KMS-11 (cell line): ENCODE results near the gene ABCC4.

Experiments
- H2AFZ ChIP-seq: fragments of 200-600 bp; sonication (generic); 2 replicates; pipeline ENCODE4 v1.6.1; 2016; ENCODE audit warnings: antibody characterized with exemption, mixed run types, low read depth
- H3K27ac ChIP-seq: fragments of 200-600 bp; sonication (generic); 2 replicates; pipeline ENCODE4 v1.6.1; 2016; ENCODE audit warnings: mild to moderate bottlenecking, mixed run types
- H3K27me3 ChIP-seq: fragments of 200-600 bp; sonication (generic); 2 replicates; pipeline ENCODE4 v1.6.1; 2017; ENCODE audit warnings: mild to moderate bottlenecking, low read depth, mixed run types, moderate library complexity; ENCODE audit not compliant: insufficient read depth
- H3K36me3 ChIP-seq: fragments of 200-600 bp; sonication (generic); 2 replicates; pipeline ENCODE4 v1.6.1; 2017; ENCODE audit warnings: mild to moderate bottlenecking, mixed run types; ENCODE audit not compliant: insufficient read depth
- H3K4me1 ChIP-seq: fragments of 200-600 bp; sonication (generic); 2 replicates; pipeline ENCODE4 v1.6.1; 2016; ENCODE audit warnings: mild to moderate bottlenecking, low read depth, mixed run types; ENCODE audit not compliant: poor library complexity, severe bottlenecking
- H3K4me2 ChIP-seq: fragments of 200-600 bp; sonication (generic); 2 replicates; pipeline ENCODE4 v1.7.0; 2016; ENCODE audit warnings: mild to moderate bottlenecking, mixed run types
- H3K4me3 ChIP-seq: fragments of 200-600 bp; sonication (generic); IDR thresholded peaks from 2 replicates; pipeline ENCODE4 v1.6.1; 2017; ENCODE audit warnings: low read depth, low read length, mixed read lengths; ENCODE audit not compliant: insufficient read depth
- H3K79me2 ChIP-seq: fragments of 200-600 bp; sonication (generic); 2 replicates; pipeline ENCODE4 v1.6.1; 2016; ENCODE audit warnings: low read depth, mixed run types; ENCODE audit not compliant: insufficient read depth
- H3K9ac ChIP-seq: fragments of 200-600 bp; sonication (generic); 2 replicates; pipeline ENCODE4 v1.6.1; 2016; ENCODE audit warnings: mild to moderate bottlenecking, mixed run types
- H4K20me1 ChIP-seq: fragments of 200-600 bp; sonication (generic); 2 replicates; pipeline ENCODE4 v1.6.1; 2016; ENCODE audit warnings: mild to moderate bottlenecking, mixed run types; ENCODE audit not compliant: insufficient read depth
- TF ChIP-seq, protein P1 (sequence below): fragments of 200-600 bp; sonication (generic); conservative IDR thresholded peaks from 2 replicates; pipeline ENCODE4 v1.6.1; 2017; ENCODE audit warnings: low read depth, mild to moderate bottlenecking, antibody characterized with exemption, low read length, moderate library complexity, mixed read lengths

Gene ABCC4

DNA sequence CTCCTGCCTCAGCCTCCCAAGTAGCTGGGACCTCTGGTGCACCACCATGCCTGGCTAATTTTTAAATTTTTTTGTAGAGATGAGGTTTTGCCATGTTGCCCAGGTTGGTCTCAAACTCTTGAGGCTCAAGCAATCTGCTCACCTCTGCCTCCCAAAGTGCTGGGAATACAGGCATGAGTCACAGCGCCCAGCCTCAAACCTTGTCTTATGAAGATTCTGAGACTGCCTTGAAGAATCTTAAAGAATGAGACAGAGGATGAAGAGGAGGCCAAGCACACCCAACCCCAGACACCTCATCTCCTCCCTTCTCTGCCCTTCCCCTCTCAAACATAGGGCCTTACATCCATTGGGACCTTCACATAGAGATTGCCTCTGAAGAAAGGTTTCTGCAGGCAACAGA is 179.7 kb downstream of the ABCC4 start:
- Histone ChIP-seq H3K27ac (no peak overlapping the region), H3K4me2 (no peak overlapping the region), H3K79me2 (no peaks in the 10 kb centered on the region), H4K20me1 (no peaks in the 10 kb centered on the region), H2AFZ (no peak overlapping the region), H3K27me3 (no peaks in the 10 kb centered on the region), H3K4me3 (no peak overlapping the region), H3K4me1 (peaks cover 9% of the 10 kb centered on the region), H3K9ac (no peak overlapping the region), H3K36me3 (no peaks in the 10 kb centered on the region)
- TF ChIP-seq, protein P1, sequence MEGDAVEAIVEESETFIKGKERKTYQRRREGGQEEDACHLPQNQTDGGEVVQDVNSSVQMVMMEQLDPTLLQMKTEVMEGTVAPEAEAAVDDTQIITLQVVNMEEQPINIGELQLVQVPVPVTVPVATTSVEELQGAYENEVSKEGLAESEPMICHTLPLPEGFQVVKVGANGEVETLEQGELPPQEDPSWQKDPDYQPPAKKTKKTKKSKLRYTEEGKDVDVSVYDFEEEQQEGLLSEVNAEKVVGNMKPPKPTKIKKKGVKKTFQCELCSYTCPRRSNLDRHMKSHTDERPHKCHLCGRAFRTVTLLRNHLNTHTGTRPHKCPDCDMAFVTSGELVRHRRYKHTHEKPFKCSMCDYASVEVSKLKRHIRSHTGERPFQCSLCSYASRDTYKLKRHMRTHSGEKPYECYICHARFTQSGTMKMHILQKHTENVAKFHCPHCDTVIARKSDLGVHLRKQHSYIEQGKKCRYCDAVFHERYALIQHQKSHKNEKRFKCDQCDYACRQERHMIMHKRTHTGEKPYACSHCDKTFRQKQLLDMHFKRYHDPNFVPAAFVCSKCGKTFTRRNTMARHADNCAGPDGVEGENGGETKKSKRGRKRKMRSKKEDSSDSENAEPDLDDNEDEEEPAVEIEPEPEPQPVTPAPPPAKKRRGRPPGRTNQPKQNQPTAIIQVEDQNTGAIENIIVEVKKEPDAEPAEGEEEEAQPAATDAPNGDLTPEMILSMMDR = no peak

DNA sequence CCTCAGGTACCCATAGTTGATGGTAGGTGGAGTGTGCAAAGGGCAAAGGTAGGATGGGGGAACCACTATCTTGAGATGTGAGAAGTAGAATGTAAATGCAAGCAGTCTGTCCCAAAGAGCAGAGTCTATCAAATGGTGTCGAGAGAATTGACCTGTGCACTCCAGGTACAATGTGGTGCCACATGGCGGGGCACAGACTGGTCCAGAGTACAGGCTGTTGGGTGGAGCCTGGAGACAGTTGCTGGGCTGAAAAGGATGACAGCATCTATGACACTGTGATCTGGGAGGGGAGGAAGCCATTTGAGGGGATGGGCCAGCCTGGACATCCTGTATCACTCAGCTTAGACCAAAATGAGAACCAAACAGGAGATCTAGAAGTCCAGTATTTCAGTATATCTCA is 180.6 kb downstream of the ABCC4 start:
- peaks cover 9% of the 10 kb centered on the region for H3K4me1 ChIP-seq
- H2AFZ ChIP-seq = no peak overlapping the region
- no peaks in the 10 kb centered on the region for H3K27me3 ChIP-seq
- no peak overlapping the region for H3K27ac ChIP-seq
- H3K9ac ChIP-seq = no peak overlapping the region
- TF ChIP-seq, protein P1 = no peak
- H3K36me3 ChIP-seq = no peaks in the 10 kb centered on the region
- no peaks in the 10 kb centered on the region for H3K79me2 ChIP-seq
- no peak overlapping the region for H3K4me2 ChIP-seq
- H4K20me1 ChIP-seq = no peaks in the 10 kb centered on the region
- H3K4me3 ChIP-seq = no peak overlapping the region

DNA sequence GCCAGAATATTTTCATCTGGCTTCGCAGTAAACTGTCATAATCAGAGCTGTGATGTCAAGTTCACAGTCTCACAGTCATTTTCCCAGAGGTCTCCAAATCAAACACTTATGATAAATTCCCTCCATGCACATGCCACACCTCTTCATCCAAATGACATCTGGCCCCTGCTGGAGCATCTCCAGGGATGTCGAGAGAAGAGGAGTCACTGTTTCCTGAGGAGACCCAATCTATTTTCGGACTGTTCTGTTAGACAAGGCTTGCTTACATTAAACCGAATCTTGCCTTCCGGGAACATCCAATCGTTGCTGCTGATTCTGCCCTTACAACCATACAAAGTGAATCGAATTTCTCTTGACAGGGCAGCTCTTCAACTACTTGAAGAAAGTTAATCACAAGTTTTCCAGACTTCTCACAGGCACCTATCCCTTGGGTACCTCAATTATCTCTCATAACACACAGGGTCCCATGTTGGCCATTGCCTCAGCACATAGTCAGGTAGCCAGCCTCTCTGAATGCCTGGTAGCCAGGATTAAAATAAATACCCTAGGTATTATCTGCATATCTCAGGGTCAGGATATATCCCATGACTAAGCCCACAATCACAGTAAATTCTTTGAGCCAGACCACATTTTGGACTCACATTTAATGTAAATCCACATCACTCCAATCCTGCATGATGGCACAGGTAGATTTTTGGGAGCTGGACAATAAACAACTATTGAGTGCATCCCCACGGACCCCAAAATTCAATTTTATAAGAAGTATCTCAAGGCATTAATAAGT is 182.5 kb downstream of the ABCC4 start:
- H3K36me3 ChIP-seq = no peaks in the 10 kb centered on the region
- no peak overlapping the region for H3K27ac ChIP-seq
- H3K79me2 ChIP-seq = no peaks in the 10 kb centered on the region
- no peak overlapping the region for H3K9ac ChIP-seq
- H4K20me1 ChIP-seq = no peaks in the 10 kb centered on the region
- peaks cover 9% of the 10 kb centered on the region for H3K4me1 ChIP-seq
- H3K4me2 ChIP-seq = no peak overlapping the region
- H3K27me3 ChIP-seq = no peaks in the 10 kb centered on the region
- no peak overlapping the region for H2AFZ ChIP-seq
- TF ChIP-seq, protein P1 = no peak
- no peak overlapping the region for H3K4me3 ChIP-seq

DNA sequence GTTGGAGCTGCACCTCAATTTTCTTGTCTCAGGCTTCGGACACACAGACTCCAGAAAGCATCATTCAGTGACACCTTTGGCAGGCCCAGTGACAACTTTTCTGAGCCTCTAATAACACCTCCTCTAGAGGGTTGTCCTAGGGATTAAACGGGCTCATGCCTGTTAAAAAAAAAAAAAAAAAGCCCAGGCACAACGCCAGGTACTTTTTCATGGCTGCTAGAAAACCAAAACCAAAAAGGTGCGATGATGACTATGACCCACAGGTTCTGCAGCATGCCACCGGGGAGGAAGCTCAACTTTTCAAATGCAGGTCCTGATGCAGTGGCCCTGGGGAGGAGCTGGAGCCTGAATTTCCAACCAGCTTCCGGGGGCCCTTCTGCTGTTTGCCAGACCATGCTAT is 184.2 kb downstream of the ABCC4 start:
- Histone ChIP-seq H3K27me3 (no peaks in the 10 kb centered on the region), H3K4me3 (no peak overlapping the region), H3K36me3 (no peaks in the 10 kb centered on the region), H3K9ac (no peak overlapping the region), H4K20me1 (no peaks in the 10 kb centered on the region), H3K27ac (no peak overlapping the region), H2AFZ (no peak overlapping the region), H3K79me2 (no peaks in the 10 kb centered on the region), H3K4me1 (peaks cover 9% of the 10 kb centered on the region), H3K4me2 (no peak overlapping the region)
- TF ChIP-seq, protein P1 = no peak
